Activated T-cell treated with anti-CD3 and anti-CD28 coated beads, Interleukin-2, amount 50 U/mL, for 72 hours (primary cell): Measurements from ENCODE around the gene ACOT13. TPM values are rescaled to one million over a fixed set of nuclear protein-coding genes. Genes with fewer than 3 reads are reported as not detected.
"Not testable (repeated sequence)": the region's sequence is repeated elsewhere in the genome, so short reads cannot be mapped to it uniquely, and the experiment has no call there.

Experiments
- ATAC-seq, 2 donors: fragments of 150-1000 bp; cut with Tn5 transposase; replicated peaks in 1 of 2; 2 replicates each; pipeline ENCODE4 v1.10.0; 2021; ENCODE audit warnings: moderate library complexity in 2 of 2, mild to moderate bottlenecking in 1 of 2
- DNase-seq, 2 donors: peaks; one replicate each; pipeline ENCODE4 v3.0.0; 2021 to 2022; ENCODE audit warnings: mixed read lengths in 1 of 2
- H3K27ac Mint-ChIP-seq: one replicate; pipeline ENCODE4 v1.8.0; 2022; ENCODE audit warnings: mild to moderate bottlenecking, moderate library complexity, mixed read lengths
- H3K27me3 Mint-ChIP-seq: one replicate; pipeline ENCODE4 v1.8.0; 2022; ENCODE audit warnings: low read depth, mixed read lengths
- H3K36me3 Mint-ChIP-seq, 2 donors: one replicate each; pipeline ENCODE4 v1.8.0; 2022; ENCODE audit warnings: mixed read lengths in 2 of 2, mild to moderate bottlenecking in 1 of 2; ENCODE audit not compliant: insufficient read depth in 2 of 2
- H3K4me1 Mint-ChIP-seq: one replicate; pipeline ENCODE4 v1.8.0; 2022; ENCODE audit warnings: low read depth, mixed read lengths
- H3K4me3 Mint-ChIP-seq, 2 donors: one replicate each; pipeline ENCODE4 v1.8.0; 2022; ENCODE audit warnings: mild to moderate bottlenecking in 2 of 2, mixed read lengths in 2 of 2, moderate library complexity in 2 of 2
- H3K9me3 Mint-ChIP-seq, 2 donors: one replicate each; pipeline ENCODE4 v1.8.0; 2022; ENCODE audit warnings: mixed read lengths in 2 of 2
- total RNA-seq, 2 donors: library from RNA; stranded (reverse); gene quantifications; one replicate each; pipeline ENCODE4 v1.2.3, GENCODE V29; 2022

ACOT13 gene
- total RNA-seq, 2 donors from 2014 or later, result 26.5 to 26.9 TPM

DNA sequence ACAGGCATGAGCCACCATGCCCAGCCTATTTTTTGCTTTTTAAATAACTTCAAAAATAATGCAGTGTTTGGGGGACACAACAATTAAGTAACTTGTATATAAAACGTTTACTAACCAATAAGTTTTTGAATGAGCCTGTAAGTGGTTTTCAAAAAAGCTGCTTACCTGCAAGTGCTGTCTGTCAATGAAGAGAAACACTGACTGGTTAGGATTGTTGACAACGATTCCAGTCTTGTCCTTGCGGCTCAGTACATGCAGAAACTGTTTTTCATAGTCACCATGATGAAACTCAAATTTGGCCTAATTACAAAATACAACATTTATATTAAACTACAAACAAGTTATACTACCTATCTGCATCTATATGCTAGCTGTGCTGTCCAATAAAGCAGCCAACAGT lies 41.7 kb downstream of the ACOT13 start:
- H3K27me3 Mint-ChIP-seq, result no peaks in the 10 kb centered on the region
- no peak for ATAC-seq
- peak overlapping the region; percentile 82 for H3K27ac Mint-ChIP-seq
- no peak overlapping the region for H3K4me3 Mint-ChIP-seq
- peaks cover 15 to 56% of the 10 kb centered on the region in 2 donors for H3K36me3 Mint-ChIP-seq
- no peak for DNase-seq
- H3K4me1 Mint-ChIP-seq, result peaks cover 63% of the 10 kb centered on the region
- no peaks in the 10 kb centered on the region for H3K9me3 Mint-ChIP-seq

DNA sequence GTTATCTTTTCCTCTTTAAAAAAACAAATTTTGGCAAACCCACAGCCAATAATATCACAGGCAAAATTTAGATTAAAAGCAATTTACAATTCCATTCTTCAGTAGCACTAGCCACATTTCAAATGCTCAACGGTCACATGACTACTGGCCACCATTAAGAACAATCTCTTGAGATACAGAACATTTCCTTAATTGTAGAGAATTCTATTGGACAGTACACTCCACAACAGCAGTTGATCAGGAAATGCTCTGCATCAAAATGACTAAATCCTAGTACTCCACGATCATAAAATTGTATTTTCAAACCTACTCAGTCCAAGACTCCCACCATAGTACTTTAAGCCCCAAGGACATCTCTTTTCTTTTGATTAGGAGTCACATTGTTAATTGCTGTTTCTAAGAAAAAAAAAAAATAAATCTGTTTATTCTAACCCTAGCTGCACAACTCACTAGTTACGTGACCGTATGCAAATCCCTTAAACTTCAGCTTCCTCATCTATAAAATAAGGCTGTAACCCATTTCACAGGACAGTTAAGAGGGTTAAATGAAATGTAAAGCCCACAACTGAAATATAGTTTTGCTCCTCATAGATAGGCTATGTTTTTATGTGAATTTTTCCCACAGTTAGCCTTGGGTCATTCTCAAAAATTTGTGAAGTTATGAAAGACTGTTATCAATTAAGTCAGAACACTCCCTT lies 42.3 kb downstream of the ACOT13 start:
- no peaks in the 10 kb centered on the region for H3K27me3 Mint-ChIP-seq
- H3K4me3 Mint-ChIP-seq, result no peak overlapping the region
- no peaks in the 10 kb centered on the region for H3K9me3 Mint-ChIP-seq
- H3K27ac Mint-ChIP-seq, result peak overlapping the region; percentile 82
- no peak for ATAC-seq
- DNase-seq, result no peak
- peaks cover 64% of the 10 kb centered on the region for H3K4me1 Mint-ChIP-seq
- H3K36me3 Mint-ChIP-seq, result peaks cover 14 to 57% of the 10 kb centered on the region in 2 donors

DNA sequence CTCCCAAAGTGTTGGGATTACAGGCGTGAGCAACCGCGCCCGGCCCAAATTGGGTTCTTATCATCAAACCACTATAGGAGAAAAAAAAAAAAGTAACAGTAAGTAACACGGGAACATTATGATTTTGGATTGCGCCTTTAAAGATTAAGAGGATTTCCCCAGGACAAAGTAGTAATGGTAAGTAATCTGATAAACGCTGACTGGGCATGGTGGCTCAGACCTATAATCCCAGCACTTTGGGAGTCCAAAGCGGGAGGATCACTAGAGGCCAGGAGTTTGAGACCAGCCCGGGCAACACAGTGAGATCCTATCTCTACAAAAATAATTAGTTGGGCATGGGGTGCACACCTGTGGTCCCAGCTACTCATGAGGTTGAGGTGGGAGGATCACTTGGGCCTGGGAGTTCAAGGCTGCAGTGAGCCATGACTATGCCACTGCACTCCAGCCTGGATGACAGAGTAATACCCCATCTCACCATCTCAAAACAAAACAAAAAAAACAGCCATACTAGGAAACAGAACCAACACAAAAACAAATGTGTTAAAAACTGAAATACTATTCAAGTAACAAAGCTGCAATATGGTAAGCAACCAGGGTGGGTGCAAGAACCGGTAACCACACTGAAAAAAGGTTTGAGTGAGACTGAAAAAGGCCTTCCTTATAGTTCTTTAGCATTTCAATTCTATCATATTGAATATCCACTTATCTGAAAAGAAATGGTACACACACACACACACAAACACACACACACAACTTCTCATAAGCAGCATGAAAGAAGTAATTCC lies 43.8 kb downstream of the ACOT13 start:
- Mint-ChIP-seq H3K4me1 (peaks cover 71% of the 10 kb centered on the region), H3K9me3 (no peaks in the 10 kb centered on the region), H3K36me3 (peaks cover 13 to 67% of the 10 kb centered on the region in 2 donors), H3K27ac (peak overlapping the region; percentile 91), H3K27me3 (no peaks in the 10 kb centered on the region), H3K4me3 (peak overlapping the region in 1 of 2 donors; percentile 71)
- DNase-seq (no peak), ATAC-seq (peak; percentile 31 to 69)

DNA sequence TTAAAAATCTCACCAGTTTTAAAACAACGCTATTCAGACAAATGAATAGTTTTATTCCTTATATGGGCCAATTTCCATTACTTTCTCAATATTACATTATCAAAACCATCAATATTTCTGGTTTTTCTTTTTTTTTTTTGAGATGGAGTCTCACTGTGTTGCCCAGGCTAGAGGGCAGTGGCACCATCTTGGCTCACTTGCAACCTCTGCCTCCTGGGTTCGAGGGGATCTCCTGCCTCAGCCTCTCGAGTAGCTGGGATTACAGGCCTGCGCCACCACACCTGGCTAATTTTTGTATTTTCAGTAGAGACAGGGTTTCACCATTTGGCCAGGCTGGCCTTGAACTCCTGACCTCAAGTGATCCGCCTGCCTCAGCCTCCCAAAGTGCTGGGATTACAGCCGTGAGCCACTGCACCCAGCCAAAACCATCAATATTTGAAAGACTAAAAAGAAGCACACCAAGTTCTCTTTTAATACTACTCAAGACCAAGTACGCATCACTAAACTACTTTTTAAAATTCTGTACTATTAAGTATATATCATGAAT lies 49.8 kb downstream of the ACOT13 start:
- Mint-ChIP-seq H3K27ac (peak overlapping the region; percentile 99), H3K4me1 (peaks cover 73% of the 10 kb centered on the region), H3K4me3 (peak overlapping the region; percentile 95 to 100), H3K36me3 (peaks cover 18 to 58% of the 10 kb centered on the region in 2 donors)
- DNase-seq, H3K9me3 Mint-ChIP-seq, ATAC-seq, H3K27me3 Mint-ChIP-seq: not testable (repeated sequence)

DNA sequence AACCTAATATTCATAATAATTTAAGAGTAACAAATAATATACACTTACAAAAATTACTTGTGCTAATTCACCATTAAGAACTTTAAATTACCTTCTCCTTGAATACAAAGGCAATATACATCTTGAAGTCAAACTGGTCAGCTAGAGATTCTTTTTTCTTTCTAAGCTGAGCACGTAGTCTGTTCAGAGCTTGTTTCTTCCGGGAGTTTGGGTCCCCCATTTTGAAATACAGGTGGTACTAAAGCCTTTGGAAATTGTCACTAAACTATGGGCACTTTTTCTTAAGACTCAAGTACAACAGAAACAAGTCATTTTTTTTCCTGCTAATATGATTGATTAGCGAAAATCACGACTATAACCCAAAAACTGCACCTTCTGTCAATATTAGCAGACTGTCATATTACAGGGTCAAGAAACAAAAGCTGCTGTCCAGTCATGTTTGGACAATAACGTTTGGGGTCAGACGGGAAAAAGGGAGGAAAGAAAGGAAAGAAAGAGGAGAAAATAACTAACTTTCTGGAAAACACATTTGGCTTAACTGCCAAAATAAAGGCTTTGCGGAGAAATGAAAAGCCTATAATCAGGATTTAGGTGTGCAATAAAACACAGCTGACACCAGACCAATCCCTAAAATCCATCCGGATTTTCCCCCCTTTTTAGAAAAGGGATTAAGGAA lies 51.7 kb downstream of the ACOT13 start:
- H3K27ac Mint-ChIP-seq, result peak overlapping the region; percentile 99
- ATAC-seq, result no peak
- H3K27me3 Mint-ChIP-seq, result no peaks in the 10 kb centered on the region
- peak overlapping the region; percentile 95 to 100 for H3K4me3 Mint-ChIP-seq
- peaks cover 64% of the 10 kb centered on the region for H3K4me1 Mint-ChIP-seq
- no peak for DNase-seq
- H3K9me3 Mint-ChIP-seq, result no peaks in the 10 kb centered on the region
- H3K36me3 Mint-ChIP-seq, result peaks cover 14 to 45% of the 10 kb centered on the region in 2 donors

DNA sequence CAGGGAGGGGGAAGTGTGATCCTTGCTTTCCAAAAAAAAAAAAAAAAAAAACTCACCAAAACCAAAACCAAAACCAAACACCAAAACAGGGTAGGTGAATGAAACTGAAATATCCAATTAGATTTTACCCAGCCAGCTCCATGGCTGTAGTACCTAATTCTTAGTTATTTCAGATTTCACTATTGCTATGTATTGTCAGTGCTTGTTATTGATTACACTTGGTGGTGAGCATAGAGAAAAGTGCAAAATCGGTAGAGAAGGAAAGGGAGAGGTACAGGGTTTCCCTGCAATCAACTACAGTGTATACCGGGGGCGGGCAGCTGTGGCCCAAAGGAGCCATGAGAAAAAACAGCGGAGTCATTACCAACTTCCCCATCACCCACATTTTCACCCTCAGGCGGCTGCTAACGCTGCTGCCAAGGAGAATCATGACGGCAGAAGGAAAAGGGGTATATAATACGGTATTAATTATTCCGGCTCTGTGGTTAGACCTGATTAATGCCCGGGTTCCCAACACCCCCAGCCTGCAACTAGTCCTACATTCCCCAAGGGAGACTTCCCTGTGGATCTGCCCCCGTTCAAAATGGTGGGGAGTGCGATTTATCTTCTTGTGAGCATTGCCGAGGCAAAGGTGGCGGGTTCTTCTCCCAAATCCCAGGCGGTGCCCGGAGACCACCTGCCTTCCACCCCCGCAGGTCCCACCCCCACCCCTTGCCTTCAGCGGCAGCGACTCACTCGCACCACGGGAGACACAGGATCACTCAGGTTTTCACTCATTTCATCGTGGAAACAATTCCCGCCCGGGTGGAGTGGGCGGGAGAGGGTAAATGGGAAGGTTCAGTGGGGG lies 52.5 kb downstream of the ACOT13 start, which contains the start of gene C6orf62:
Gene C6orf62, minus strand, starts transcription at position 30 of the 847 bp plus-strand sequence. CDS start 486 bp downstream, outside the sequence.
- DNase-seq, result peak; percentile 72 to 74
- Mint-ChIP-seq H3K9me3 (no peaks in the 10 kb centered on the region), H3K27me3 (no peaks in the 10 kb centered on the region), H3K36me3 (peaks cover 14 to 39% of the 10 kb centered on the region in 2 donors), H3K27ac (peak within 1 kb of the TSS; percentile 99), H3K4me1 (peaks cover 57% of the 10 kb centered on the region), H3K4me3 (peak within 1 kb of the TSS; percentile 95 to 100)
- peak; percentile 16 to 22 for ATAC-seq

DNA sequence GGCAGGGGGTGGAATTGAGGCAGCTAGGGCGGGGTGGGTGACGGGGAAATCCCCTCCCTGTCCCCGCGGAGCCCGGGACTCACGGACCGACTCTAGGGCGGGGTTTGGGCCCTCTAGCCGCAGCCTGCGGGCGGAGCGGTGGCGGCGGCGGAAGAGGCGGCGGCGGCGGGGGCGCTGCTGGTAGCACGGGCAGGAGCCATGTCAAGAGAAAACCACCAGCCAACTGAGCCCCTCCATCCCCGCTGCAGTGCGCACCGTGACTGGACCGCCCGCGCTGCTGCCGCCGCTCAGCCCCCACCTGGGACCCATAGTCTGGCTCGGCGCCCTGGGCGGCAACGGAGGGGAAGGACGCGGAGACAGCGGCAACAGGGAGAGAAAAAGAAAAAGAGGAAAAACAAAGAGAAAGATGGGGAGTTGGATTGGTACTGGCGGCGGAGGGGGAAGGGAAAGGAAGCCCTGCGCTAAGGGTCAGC lies 53.3 kb downstream of the ACOT13 start:
- DNase-seq, result peak; percentile 79
- no peaks in the 10 kb centered on the region for H3K27me3 Mint-ChIP-seq
- H3K27ac Mint-ChIP-seq, result peak overlapping the region; percentile 99
- peaks cover 14 to 31% of the 10 kb centered on the region in 2 donors for H3K36me3 Mint-ChIP-seq
- ATAC-seq, result peak; percentile 22 to 26
- no peaks in the 10 kb centered on the region for H3K9me3 Mint-ChIP-seq
- peaks cover 48% of the 10 kb centered on the region for H3K4me1 Mint-ChIP-seq
- peak overlapping the region; percentile 95 to 100 for H3K4me3 Mint-ChIP-seq

DNA sequence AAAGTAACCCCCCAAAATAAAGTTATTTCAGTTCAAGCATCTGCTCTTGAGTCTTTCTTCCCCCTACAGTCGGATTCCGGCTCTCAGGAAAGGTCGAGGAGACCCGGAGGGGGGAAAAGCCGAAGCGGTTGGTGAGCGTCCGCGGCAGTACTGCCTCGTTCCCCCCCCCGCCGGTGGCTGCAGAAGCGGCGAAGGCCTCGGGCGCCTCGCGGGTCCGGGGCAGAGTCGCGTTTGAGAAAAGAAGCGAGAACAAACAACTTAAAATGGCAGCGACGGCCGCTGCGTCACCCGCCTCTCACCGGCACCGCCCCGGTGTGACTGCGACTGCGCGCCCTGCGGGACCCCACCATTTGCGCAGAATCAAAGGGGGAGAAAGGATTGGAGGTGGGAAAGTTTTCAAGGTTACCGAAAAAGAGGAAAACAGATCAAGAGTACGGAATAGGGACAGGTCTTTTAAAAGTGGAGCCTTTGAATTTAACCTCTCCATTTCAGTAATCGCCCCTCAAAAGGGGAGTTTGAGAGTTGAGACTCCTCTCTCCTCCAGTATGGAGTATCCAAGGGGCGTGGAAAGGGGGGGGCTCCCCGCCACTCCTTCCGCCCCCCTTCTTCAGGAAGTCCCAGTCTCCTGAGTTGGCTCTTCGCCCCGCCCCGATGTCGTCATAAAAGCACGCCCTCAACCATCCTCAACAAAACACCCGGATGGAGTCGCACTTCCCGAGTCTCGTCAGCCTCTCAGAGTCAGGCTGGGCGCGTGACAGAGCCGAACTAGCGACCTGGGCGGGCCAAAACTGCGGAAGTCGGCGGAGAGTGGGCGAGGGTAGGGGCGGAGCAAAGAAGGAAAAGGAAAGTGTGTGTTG lies 54.0 kb downstream of the ACOT13 start:
- H3K4me1 Mint-ChIP-seq, result peaks cover 42% of the 10 kb centered on the region
- DNase-seq (peak; percentile 99 to 100), ATAC-seq (peak; percentile 87 to 88)
- H3K4me3 Mint-ChIP-seq, result peak overlapping the region; percentile 95 to 100
- no peaks in the 10 kb centered on the region for H3K27me3 Mint-ChIP-seq
- H3K9me3 Mint-ChIP-seq, result no peaks in the 10 kb centered on the region
- H3K27ac Mint-ChIP-seq, result peak overlapping the region; percentile 99
- H3K36me3 Mint-ChIP-seq, result peaks cover 14 to 24% of the 10 kb centered on the region in 2 donors

DNA sequence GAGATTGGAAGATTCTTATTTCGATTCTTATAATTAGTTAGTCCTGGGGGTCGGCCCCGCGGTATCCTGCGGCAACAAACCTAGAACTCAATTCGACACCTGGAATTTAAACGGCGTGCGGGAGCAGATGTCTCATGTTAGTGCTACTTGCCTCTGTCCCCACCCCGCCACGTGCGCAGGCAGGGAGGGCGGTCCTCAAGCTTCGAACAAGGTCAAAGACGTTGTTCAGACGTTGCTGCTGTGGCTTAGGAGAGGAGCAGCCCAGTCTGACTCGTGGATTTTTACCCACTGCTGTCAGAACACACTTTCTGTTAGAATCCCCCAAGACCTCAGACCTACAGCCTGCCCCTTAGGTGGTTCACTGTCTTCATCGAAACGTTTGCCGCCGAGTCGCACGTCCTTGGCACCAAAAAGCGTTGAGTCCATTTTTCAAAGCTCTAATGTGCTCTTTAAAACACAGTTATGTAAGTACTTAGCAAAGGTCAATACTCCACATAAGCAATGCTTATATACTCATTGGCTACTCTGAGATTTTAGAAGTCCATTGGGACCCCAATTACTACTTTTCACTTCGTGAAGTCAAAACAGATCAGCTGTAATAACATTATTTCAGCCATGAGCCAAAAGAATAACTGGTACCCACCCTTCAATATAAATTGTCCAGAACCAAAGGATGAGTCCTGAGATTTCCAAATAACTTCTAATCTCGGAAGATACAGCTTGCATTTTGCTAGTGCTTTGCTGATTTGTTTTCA lies 54.8 kb downstream of the ACOT13 start:
- peaks cover 34% of the 10 kb centered on the region for H3K4me1 Mint-ChIP-seq
- peak overlapping the region; percentile 99 for H3K27ac Mint-ChIP-seq
- peaks cover 14 to 24% of the 10 kb centered on the region in 2 donors for H3K36me3 Mint-ChIP-seq
- DNase-seq (peak in 1 of 2 donors; percentile 92), ATAC-seq (peak; percentile 67 to 69)
- no peaks in the 10 kb centered on the region for H3K27me3 Mint-ChIP-seq
- H3K4me3 Mint-ChIP-seq, result peak overlapping the region; percentile 95 to 100
- no peaks in the 10 kb centered on the region for H3K9me3 Mint-ChIP-seq

DNA sequence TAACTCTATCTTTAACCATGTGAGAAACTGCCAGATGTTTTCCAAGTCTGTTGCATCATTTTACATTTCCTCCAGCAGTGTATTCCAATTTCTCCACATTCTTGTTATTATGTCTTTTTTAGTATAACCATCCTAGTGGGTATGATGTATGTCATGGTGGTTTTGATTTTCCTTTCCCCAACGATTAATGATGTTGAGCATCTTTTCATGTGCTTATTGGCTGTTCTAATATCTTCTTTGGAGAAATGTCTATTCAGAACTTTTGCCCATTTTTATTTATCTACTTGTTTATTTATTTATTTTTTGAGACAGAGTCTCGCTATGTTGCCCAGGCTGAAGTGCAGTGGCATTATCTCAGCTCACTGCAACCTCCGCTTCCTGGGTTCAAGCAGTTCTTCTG lies 56.4 kb downstream of the ACOT13 start:
- Mint-ChIP-seq H3K4me3 (peak overlapping the region in 1 of 2 donors; percentile 60), H3K9me3 (no peaks in the 10 kb centered on the region), H3K27ac (no peak overlapping the region), H3K36me3 (peaks cover 9 to 11% of the 10 kb centered on the region in 2 donors), H3K4me1 (peaks cover 17% of the 10 kb centered on the region), H3K27me3 (peaks cover 2% of the 10 kb centered on the region)
- no peak for ATAC-seq
- DNase-seq, result no peak

DNA sequence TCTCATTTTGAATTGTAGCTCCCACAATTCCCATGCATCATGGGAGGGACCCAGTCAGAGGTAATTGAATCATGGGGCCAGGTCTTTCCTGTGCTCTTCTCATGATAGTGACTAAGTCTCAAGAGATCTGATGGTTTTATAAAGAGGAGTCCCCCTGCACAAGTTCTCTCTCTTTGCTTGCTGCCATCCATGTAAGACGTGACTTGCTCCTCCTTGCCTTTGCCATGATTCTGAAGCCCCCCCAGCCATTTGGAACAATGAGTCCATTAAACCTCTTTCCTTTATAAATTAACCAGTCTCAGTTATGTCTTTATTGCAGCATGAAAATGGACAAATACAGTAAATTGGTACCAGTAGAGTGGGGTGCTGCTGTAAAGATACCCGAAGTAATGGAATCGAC lies 63.8 kb downstream of the ACOT13 start:
- DNase-seq, H3K4me1 Mint-ChIP-seq, H3K4me3 Mint-ChIP-seq, ATAC-seq, H3K27ac Mint-ChIP-seq: not testable (repeated sequence)
- peaks cover 13% of the 10 kb centered on the region for H3K27me3 Mint-ChIP-seq
- H3K9me3 Mint-ChIP-seq, result peaks cover 12 to 16% of the 10 kb centered on the region in 2 donors
- peaks cover 12 to 20% of the 10 kb centered on the region in 2 donors for H3K36me3 Mint-ChIP-seq
